PC-3 (cell line): ENCODE measurements around the gene DBNDD2.

ENCODE experiments used
- CTCF ChIP-seq: fragments of 300-600 bp; sonication (generic); conservative IDR thresholded peaks from 2 replicates; pipeline ENCODE4 v1.5.1; 2017; ENCODE audit warnings: antibody characterized with exemption, low read depth, mild to moderate bottlenecking, low read length
- EZH2 ChIP-seq: fragments of 300-600 bp; sonication (generic); IDR thresholded peaks from one replicate; pipeline ENCODE4 v1.6.1; 2017; ENCODE audit warnings: antibody characterized with exemption, mild to moderate bottlenecking, low read length; ENCODE audit not compliant: unreplicated experiment
- EZH2phosphoT487 ChIP-seq: fragments of 300-600 bp; sonication (generic); IDR thresholded peaks from 2 replicates; pipeline ENCODE4 v1.6.1; 2018; ENCODE audit warnings: mild to moderate bottlenecking, antibody characterized with exemption, low read length, borderline replicate concordance

- peak; percentile 82 for TF ChIP-seq CTCF
- TF ChIP-seq EZH2phosphoT487, result no peak
- TF ChIP-seq EZH2, result no peak
Observed at GRCh38 chr20:45445805-45446562, 37.9 kb downstream of the DBNDD2 start.
